Stimulated activated CD4-positive, alpha-beta T cell treated with anti-CD3 and anti-CD28 coated beads, Interleukin-15, amount 100 ng/mL, for 48 hours (primary cell): ENCODE measurements around the gene TARM1.

Experiments used
- DNase-seq, 2 donors: peaks; one replicate each; pipeline ENCODE4 v3.0.0-alpha.2; 2020; ENCODE audit warnings: low read depth in 2 of 2

The TARM1 gene

GRCh38 chr19:54081032-54081431, at the start of gene TARM1:
Gene TARM1 (minus strand): TSS chr19:54081365. CDS start chr19:54081340, 25 bp downstream.
- DNase-seq, result no peak

- DNase-seq, result no peak
Measured at GRCh38 chr19:54129617-54129996, 48.4 kb upstream of the TARM1 start.

- DNase-seq, result no peak
Measured at GRCh38 chr19:54128796-54129616, 47.8 kb upstream of the TARM1 start.

DNA sequence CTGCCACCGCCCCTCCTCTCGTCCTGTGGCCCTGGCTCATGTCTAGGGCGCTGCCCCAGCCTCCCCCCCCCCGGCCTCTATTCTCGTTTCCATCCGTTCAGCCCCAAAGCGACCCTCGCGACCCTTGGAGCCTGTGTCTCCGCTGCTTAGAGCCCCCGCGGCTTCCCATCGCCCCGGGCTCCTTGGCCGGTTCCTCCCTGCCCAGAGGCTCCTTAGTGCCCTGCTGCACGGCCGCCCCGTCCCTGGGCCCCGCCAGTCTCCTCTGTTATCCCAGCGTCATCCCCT, 47.2 kb upstream of the TARM1 start:
- DNase-seq, result no peak

DNA sequence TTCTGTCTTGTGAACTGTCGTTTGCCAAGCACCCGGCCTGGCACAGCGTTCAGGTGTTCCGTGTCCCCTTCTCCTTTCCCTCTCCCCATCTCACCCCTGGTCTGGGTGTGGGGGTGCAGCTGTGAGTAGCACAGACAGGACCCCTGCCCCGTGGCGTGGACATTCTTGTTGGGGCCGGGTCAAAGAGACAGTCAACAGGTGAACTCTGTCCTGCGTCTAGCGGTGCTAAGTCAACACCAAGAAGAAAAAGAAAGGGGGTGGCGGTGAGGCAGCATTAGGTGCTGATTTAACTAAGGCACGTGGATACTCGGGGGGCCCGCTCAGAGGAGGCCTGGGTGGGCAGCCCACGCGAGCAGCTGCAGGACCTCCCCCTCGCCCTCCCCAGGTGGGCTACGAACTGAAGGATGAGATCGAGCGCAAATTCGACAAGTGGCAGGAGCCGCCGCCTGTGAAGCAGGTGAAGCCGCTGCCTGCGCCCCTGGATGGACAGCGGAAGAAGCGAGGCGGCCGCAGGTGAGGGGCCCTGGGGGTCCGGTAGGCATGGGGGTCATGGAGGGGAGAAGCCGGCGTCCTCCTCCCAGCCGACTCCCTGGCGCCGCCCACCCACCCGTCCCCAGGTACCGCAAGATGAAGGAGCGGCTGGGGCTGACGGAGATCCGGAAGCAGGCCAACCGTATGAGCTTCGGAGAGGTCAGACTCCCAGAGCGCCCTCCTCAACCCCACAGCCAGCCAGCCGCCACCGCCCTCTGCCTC, 46.7 kb upstream of the TARM1 start:
- DNase-seq, result no peak

- DNase-seq, result no peak
Measured at GRCh38 chr19:54125713-54126112, 44.5 kb upstream of the TARM1 start.

DNA sequence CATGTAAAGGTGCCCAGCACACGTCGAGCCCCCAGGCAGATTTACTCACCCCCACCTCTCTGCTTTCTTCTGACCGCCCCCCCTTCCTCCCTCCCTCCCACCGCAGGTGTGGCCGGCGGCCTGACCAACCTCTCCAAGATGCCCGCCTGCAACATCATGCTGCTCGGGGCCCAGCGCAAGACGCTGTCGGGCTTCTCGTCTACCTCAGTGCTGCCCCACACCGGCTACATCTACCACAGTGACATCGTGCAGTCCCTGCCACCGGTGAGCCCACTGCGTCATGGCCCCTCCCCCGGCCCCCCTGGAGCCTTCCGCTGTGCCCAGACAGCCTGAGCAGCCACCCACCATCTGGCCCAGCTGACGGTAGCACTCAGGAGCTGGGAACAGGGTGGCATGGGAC, 43.2 kb upstream of the TARM1 start:
- no peak for DNase-seq

DNA sequence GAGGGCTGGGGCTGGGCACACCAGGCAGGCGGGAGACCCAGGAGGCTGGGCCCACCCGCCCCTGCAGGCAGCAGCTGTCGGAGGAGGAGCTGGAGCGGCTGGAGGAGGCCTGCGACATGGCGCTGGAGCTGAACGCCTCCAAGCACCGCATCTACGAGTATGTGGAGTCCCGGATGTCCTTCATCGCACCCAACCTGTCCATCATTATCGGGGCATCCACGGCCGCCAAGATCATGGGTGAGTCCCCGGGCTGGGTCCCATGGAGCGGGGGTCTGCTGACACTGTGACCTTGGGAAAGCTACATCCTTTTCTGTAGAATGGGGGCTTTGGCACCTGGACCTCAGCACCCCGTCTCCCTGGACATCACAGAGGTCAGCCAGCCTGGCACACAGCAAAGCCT, 42.5 kb upstream of the TARM1 start:
- DNase-seq, result no peak

- no peak for DNase-seq
Measured at GRCh38 chr19:54121259-54121658, 40.1 kb upstream of the TARM1 start.

GRCh38 chr19:54115109-54116063, 34.2 kb upstream of the TARM1 start, which contains the start of the genes PRPF31 and TFPT:
Gene PRPF31 (plus strand): TSS chr19:54115754. CDS start chr19:54118279, 2,525 bp downstream.
Gene TFPT (minus strand): TSS chr19:54115657. CDS start chr19:54115269, 388 bp downstream.
- peak; percentile 93 to 94 for DNase-seq

GRCh38 chr19:54114340-54115108, 33.4 kb upstream of the TARM1 start:
- no peak for DNase-seq

- DNase-seq, result no peak
Measured at GRCh38 chr19:54109651-54110050, 28.5 kb upstream of the TARM1 start.

DNA sequence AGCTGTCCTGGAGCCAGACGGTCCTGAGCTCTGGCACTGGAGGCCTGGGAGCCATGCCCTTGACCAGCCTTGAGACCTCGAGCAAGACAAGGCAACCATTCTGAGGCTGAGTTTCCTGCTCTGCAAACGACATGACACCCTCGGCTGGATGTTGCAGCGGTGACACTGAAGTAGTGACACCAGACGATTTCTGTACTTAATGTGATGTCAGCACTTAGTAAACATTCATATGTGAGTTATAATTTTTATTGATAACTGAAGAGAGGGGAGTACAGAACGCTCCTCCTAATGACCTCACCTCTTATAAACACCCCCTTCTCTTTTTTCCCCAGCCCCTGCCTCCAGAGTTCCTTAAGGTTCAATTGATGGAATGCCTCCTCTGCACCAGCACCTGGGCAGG, 27.3 kb upstream of the TARM1 start:
- no peak for DNase-seq

GRCh38 chr19:54107876-54108490, 26.8 kb upstream of the TARM1 start:
- DNase-seq, result no peak

GRCh38 chr19:54106716-54107115, 25.6 kb upstream of the TARM1 start:
- no peak for DNase-seq

GRCh38 chr19:54105796-54106195, 24.6 kb upstream of the TARM1 start:
- no peak for DNase-seq

DNA sequence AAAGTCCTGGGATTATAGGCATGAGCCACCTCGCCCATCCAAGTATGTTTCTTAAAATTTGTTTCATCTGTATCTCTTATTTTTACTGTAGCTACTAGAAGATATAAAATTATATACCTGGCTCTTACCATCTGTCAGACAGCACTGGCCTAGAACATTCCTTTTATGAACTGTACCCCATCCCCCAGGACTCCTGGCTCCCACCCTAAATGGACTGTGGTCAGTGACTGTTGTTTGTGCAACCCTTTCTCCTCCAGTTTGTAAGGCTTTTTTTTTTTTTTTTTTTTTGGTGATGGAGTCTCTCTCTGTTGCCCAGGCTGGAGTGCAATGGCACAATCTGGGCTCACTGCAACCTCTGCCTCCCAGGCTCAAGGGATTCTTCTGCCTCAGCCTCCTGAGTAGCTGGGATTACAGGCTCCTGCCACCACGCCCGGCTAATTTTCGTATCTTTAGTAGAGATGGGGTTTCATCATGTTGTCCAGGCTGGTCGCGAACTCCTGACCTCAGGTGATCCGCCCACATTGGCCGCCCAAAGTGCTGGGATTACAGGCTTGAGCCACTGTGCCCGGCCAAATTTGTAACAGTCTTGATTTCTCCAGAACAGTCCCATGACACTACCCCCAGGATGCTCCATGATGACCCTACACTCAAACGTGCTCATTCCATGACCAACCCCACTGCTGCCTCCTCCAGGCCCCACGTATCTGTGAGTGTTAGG, 24.0 kb upstream of the TARM1 start:
- DNase-seq, result no peak

- DNase-seq, result peak; percentile 95 to 96
Measured at GRCh38 chr19:54102421-54103169, 21.4 kb upstream of the TARM1 start, which contains the start of gene NDUFA3. Gene NDUFA3 (plus strand): TSS chr19:54102855. CDS start chr19:54102879, 24 bp downstream.

GRCh38 chr19:54100561-54100960, 19.4 kb upstream of the TARM1 start, which contains the start of gene OSCAR:
Gene OSCAR (minus strand): TSS chr19:54100803. CDS start chr19:54100792, 11 bp downstream.
- no peak for DNase-seq
